ENCODE data around the gene TTC9.
A peak's percentile ranks its signal among the peaks of the same experiment; 100 is the strongest.
"Not testable (repeated sequence)": the region's sequence is repeated elsewhere in the genome, so short reads cannot be mapped to it uniquely, and the experiment has no call there.

The TTC9 gene

GRCh38 chr14:70700955-70701585 lies 59.4 kb downstream of the TTC9 start:
- DNase-seq (ENCODE audit: low read depth in 1 of 2, low spot score in 1 of 2), result no peak
- no peak for TF ChIP-seq JUND (IDR thresholded peaks at IDR 0.05; ENCODE audit: low read depth)
- in situ Hi-C loops (cut with HindIII; ENCODE audit: low pct_unique_long_range_greater_than_20kb, low sequenced_read_pairs), result no loop called here

- in situ Hi-C loops (cut with HindIII; ENCODE audit: low pct_unique_long_range_greater_than_20kb, low sequenced_read_pairs), result no loop called here
- DNase-seq (ENCODE audit: low read depth in 1 of 2, low spot score in 1 of 2), result no peak
- TF ChIP-seq JUND (IDR thresholded peaks at IDR 0.05; ENCODE audit: low read depth), result no peak
Measured at GRCh38 chr14:70701610-70702009, 59.9 kb downstream of the TTC9 start.

DNA sequence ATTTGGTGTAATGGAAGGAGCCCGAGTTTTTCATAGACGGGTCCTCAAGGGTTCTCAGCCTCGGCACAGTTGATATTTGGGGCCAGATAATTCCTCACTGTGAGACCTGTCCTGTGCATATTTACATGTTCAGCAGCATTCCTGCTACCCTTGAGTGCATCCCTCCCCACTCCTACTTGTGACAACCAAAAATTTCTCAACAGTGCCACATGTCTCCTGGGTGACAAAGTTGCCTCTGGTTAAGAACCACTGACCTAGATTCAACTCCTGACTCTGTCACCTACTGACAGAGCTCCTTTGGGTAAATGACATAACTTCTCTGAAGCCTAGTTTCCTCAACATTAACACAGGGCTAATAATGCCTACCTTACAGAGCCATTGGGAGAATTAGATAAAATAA lies 60.4 kb downstream of the TTC9 start:
- peak in 1 of 2 experiments; percentile 53 for DNase-seq (ENCODE audit: low read depth in 1 of 2, low spot score in 1 of 2)
- in situ Hi-C loops (cut with HindIII; ENCODE audit: low pct_unique_long_range_greater_than_20kb, low sequenced_read_pairs), result no loop called here
- no peak for TF ChIP-seq JUND (IDR thresholded peaks at IDR 0.05; ENCODE audit: low read depth)

DNA sequence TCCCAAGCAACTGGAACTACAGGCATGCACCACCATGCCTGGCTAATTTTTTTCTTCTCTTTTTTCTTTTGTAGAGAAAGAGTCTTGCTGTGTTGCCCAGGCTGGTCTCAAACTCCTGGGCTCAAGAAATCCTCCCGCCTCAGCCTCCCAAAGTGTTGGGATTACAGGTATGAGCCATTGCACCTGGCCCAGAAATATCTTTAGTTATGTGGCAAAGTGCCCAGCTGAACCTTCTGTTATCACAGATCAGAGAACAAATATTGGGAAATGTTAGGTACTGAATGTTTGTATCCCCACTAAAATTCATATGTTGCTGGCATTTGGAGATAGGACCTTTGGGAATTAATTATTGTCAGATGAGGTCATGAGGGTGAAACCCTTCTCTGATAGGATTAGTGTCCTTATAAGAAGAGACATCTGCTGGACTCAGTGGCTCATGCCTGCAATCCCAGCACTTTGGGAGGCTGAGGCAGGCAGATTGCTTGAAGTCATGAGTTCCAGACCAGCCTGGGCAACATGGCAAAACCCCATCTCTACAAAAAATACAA lies 62.0 kb downstream of the TTC9 start:
- DNase-seq (ENCODE audit: low read depth in 1 of 2, low spot score in 1 of 2); in situ Hi-C loops (cut with HindIII; ENCODE audit: low pct_unique_long_range_greater_than_20kb, low sequenced_read_pairs): not testable (repeated sequence)

DNA sequence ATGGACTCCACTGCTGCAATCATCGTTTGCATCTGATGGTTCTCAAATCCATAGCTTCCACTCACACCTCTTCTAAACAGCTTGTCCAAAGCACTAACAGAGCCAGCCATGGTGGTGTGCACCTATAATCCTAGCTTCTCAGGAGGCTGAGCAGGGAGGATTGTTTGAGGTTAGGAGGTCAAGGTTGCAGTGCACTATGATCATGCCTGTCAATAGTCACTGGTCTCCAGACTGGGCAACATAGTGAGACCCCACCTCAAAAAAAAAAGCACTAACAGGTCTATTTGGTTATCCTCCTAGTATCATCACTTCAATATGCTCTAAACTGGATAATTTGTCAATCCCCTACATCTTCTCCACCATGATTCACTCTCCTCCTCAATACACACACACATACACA lies 63.2 kb downstream of the TTC9 start:
- TF ChIP-seq JUND (IDR thresholded peaks at IDR 0.05; ENCODE audit: low read depth), result no peak
- in situ Hi-C loops (cut with HindIII; ENCODE audit: low pct_unique_long_range_greater_than_20kb, low sequenced_read_pairs), result no loop called here
- DNase-seq (ENCODE audit: low read depth in 1 of 2, low spot score in 1 of 2), result no peak

DNA sequence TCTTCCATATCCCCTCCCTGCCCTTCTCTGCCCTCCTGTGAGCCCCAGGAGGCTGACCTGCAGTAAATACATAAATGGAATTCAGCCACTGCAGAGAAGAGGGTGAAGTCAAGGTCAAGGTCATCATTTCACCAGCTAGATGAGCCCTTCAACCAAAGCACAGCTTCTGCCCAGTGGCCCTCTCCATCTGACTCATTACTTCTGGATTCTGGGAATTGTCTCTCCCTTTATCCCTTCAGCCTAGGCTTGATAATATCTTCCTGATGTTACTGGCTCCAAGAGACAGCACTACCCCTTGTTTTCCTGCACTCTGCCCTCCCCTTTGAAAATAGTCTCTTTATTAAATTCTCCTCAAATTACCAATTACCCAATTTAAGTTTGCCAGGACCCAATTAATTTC lies 64.5 kb downstream of the TTC9 start:
- in situ Hi-C loops (cut with HindIII; ENCODE audit: low pct_unique_long_range_greater_than_20kb, low sequenced_read_pairs), result no loop called here
- TF ChIP-seq JUND (IDR thresholded peaks at IDR 0.05; ENCODE audit: low read depth), result no peak

GRCh38 chr14:70707138-70708038 lies 65.7 kb downstream of the TTC9 start:
- DNase-seq (ENCODE audit: low read depth in 1 of 2, low spot score in 1 of 2), result peak in 1 of 2 experiments; percentile 39
- in situ Hi-C loops (cut with HindIII; ENCODE audit: low pct_unique_long_range_greater_than_20kb, low sequenced_read_pairs), result no loop called here
- no peak for TF ChIP-seq JUND (IDR thresholded peaks at IDR 0.05; ENCODE audit: low read depth)

More for the DNA sequence above, 64.5 kb downstream of the TTC9 start:
- no peak for DNase-seq (ENCODE audit: low read depth in 1 of 2, low spot score in 1 of 2)

DNA sequence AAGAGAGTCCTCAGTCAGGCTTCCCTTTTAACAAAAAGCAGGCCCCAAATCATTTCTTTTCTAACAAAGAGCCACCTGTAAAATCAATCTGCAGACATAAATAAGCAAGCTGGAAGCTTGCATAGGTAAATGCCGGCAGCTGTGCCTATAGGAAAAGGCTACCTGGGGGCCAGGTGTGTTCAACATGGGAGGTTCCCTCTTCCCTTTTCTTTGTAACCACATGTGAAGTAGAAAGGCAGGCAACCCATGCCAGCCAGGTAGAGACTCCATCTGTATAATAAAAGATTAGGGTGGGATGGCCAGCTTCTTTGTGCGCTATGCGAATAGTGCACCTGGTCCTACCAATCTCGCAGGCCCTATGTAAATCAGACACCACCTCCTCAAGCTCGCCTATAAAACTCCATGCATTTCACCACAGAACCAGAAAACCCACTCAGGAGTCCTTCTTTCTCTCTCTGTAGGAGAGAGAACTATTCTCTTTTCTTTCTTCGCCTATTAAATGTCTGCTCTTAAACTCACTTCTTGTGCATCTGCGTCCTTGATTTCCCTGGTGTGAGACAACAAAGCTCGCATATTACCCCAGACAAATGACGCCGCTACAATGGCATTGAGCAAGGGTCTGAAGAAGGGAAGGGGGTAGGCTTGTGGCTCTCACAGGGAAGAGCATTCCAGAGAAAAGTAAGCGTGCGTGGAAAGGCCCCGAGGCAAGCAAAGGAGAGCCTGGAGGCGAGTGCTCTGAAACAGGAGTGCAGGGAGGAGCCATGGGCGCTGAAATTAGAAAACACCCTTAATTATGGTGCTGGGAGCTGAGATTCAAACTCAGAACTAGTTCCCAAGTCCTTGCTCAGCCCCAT lies 67.2 kb downstream of the TTC9 start:
- no peak for DNase-seq (ENCODE audit: low read depth in 1 of 2, low spot score in 1 of 2)
- in situ Hi-C loops (cut with HindIII; ENCODE audit: low pct_unique_long_range_greater_than_20kb, low sequenced_read_pairs), result no loop called here
- no peak for TF ChIP-seq JUND (IDR thresholded peaks at IDR 0.05; ENCODE audit: low read depth)

- TF ChIP-seq JUND (IDR thresholded peaks at IDR 0.05; ENCODE audit: low read depth), result no peak
- no peak for DNase-seq (ENCODE audit: low read depth in 1 of 2, low spot score in 1 of 2)
- in situ Hi-C loops (cut with HindIII; ENCODE audit: low pct_unique_long_range_greater_than_20kb, low sequenced_read_pairs), result no loop called here
Measured at GRCh38 chr14:70709726-70710382, 68.1 kb downstream of the TTC9 start.

DNA sequence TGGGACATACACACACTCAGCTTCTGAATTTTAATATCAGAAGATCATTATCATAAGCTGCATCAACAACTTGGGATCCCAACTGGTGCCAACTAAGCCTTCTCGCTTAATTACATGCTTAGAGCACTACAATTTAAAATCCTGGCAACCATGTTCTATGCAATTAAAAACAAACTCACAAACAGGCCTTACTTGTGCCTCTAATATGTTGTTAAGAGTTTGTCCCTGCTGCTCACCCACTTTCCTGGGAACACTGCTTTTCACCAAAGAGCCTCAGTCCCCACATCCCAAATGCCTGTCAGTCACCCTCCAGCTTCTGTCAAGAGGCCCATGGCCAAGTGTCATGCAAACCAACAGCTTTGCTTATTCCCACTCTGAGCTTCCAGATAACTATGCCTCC lies 69.7 kb downstream of the TTC9 start:
- no peak for TF ChIP-seq JUND (IDR thresholded peaks at IDR 0.05; ENCODE audit: low read depth)
- in situ Hi-C loops (cut with HindIII; ENCODE audit: low pct_unique_long_range_greater_than_20kb, low sequenced_read_pairs), result no loop called here
- DNase-seq (ENCODE audit: low read depth in 1 of 2, low spot score in 1 of 2), result no peak

DNA sequence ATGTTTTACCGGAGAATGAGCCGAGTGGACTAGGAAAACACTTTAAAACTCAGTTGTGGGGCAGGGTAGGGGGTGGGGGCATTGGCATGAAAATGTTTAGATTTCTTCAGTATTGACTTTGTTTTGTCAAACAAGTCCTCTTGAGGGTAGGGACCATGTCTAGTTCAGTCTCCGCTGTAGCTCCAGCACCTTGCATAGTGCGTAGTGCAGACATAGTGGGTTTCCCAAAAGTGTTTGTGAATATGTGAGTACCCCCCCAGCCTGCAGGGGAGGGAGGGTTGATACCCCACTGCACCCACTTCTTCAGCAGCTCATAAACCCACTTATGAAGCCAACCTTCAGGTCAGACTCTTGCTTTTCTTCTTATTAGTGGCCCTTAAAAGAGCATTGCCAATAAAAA lies 71.4 kb downstream of the TTC9 start:
- DNase-seq (ENCODE audit: low read depth in 1 of 2, low spot score in 1 of 2), result no peak
- in situ Hi-C loops (cut with HindIII; ENCODE audit: low pct_unique_long_range_greater_than_20kb, low sequenced_read_pairs), result no loop called here

GRCh38 chr14:70713511-70713916 lies 71.8 kb downstream of the TTC9 start:
- no peak for DNase-seq (ENCODE audit: low read depth in 1 of 2, low spot score in 1 of 2)
- no peak for TF ChIP-seq JUND (IDR thresholded peaks at IDR 0.05; ENCODE audit: low read depth)
- in situ Hi-C loops (cut with HindIII; ENCODE audit: low pct_unique_long_range_greater_than_20kb, low sequenced_read_pairs), result no loop called here

More for the DNA sequence above, 71.4 kb downstream of the TTC9 start:
- no peak for TF ChIP-seq JUND (IDR thresholded peaks at IDR 0.05; ENCODE audit: low read depth)
